Measurements from ENCODE around the gene UCK2. TPM values are rescaled to one million over a fixed set of nuclear protein-coding genes. Genes with fewer than 3 reads are reported as not detected.
"Not testable (repeated sequence)": the region's sequence is repeated elsewhere in the genome, so short reads cannot be mapped to it uniquely, and the experiment has no call there.

UCK2 gene
- total RNA-seq, 1 donor from 2014 or later = 49.4 TPM

GRCh38 chr1:165799387-165799786 is 28.0 kb upstream of the UCK2 start:
- no peak for TF ChIP-seq CTCF (IDR thresholded peaks at IDR 0.05)
- no peak for TF ChIP-seq POLR2AphosphoS5 (IDR thresholded peaks at IDR 0.05; ENCODE audit: insufficient read depth in 1 of 2, low read depth in 1 of 2)
- no peak for TF ChIP-seq POLR2A (IDR thresholded peaks at IDR 0.05)
- intact Hi-C loops (cut with DNase I) = no loop called here

DNA sequence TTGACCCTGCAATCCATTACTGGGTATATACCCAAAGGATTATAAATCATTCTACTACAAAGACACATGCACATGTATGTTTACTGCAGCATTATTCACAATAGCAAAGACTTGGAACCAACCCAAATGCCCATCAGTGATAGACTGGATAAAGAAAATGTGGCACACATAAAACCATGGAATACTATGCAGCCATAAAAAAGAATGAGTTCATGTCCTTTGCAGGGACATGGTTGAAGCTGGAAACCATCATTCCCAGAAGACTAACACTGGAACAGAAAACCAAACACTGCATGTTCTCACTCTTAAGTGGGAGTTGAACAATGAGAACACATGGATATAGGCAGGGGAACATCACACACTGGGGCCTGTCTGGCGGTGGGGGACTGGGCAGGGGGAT is 22.9 kb upstream of the UCK2 start:
- H3K27me3 ChIP-seq; DNase-seq (ENCODE audit: extremely low spot score in 2 of 2); H3K4me1 ChIP-seq; H3K27ac ChIP-seq; H3K4me3 ChIP-seq; intact Hi-C loops (cut with DNase I); H3K36me3 ChIP-seq; H3K9me3 ChIP-seq: not testable (repeated sequence)

More at GRCh38 chr1:165799387-165799786, 28.0 kb upstream of the UCK2 start:
- H3K27ac ChIP-seq = no peak overlapping the region
- DNase-seq (ENCODE audit: extremely low spot score in 2 of 2) = no peak
- H3K4me1 ChIP-seq = no peaks in the 10 kb centered on the region
- no peak overlapping the region for H3K4me3 ChIP-seq
- H3K27me3 ChIP-seq = no peaks in the 10 kb centered on the region
- no peaks in the 10 kb centered on the region for H3K9me3 ChIP-seq
- no peaks in the 10 kb centered on the region for H3K36me3 ChIP-seq

DNA sequence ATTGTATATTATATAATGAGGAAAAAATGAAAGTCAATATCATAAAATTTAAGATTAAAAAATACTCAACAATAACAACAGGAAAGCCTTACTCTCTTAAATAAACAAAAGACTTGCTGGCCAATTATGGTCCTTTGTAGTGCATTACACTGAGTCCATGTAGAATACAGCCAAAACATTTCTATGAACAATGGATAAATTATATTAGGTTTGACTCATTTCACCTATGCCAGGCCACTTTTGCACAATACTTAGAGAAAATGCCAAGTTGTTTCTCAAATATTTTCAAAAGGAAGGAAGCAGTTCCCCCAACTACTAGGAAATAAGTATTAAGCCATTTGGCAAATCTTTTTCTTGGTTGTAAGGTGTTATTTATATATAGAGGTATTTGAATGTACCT is 19.8 kb upstream of the UCK2 start:
- DNase-seq (ENCODE audit: extremely low spot score in 2 of 2) = no peak
- no peaks in the 10 kb centered on the region for H3K4me1 ChIP-seq
- intact Hi-C loops (cut with DNase I) = no loop called here
- no peak overlapping the region for H3K27ac ChIP-seq
- H3K4me3 ChIP-seq = no peak overlapping the region
- H3K36me3 ChIP-seq = no peaks in the 10 kb centered on the region
- TF ChIP-seq CTCF (IDR thresholded peaks at IDR 0.05) (no peak), POLR2A (IDR thresholded peaks at IDR 0.05) (no peak), POLR2AphosphoS5 (IDR thresholded peaks at IDR 0.05; ENCODE audit: insufficient read depth in 1 of 2, low read depth in 1 of 2) (no peak)
- no peaks in the 10 kb centered on the region for H3K27me3 ChIP-seq
- no peaks in the 10 kb centered on the region for H3K9me3 ChIP-seq

DNA sequence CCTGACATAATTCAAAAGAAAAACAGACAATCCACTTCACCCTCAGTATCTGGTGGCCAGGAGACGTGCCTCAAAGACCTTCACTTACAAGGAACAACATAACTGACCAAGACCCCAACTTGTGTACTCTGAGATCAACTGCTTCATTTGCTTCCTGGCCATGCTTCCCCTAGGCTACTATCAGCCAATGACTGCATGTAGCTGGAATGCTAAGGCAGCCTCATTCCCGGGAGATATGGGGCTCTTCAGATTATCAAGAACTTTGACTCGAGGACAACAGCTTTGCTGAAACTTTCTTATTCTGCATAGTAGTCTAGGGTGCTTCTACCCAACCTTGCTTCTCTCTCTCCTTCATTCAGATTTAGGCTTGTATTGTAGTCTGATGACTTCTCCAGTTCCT is 11.7 kb upstream of the UCK2 start:
- Histone ChIP-seq H3K27me3 (no peaks in the 10 kb centered on the region), H3K4me1 (no peaks in the 10 kb centered on the region), H3K27ac (no peak overlapping the region), H3K36me3 (no peaks in the 10 kb centered on the region), H3K4me3 (no peak overlapping the region), H3K9me3 (no peaks in the 10 kb centered on the region)
- intact Hi-C loops (cut with DNase I) = no loop called here
- no peak for DNase-seq (ENCODE audit: extremely low spot score in 2 of 2)
- no peak for TF ChIP-seq POLR2AphosphoS5 (IDR thresholded peaks at IDR 0.05; ENCODE audit: insufficient read depth in 1 of 2, low read depth in 1 of 2)
- no peak for TF ChIP-seq POLR2A (IDR thresholded peaks at IDR 0.05)
- no peak for TF ChIP-seq CTCF (IDR thresholded peaks at IDR 0.05)

DNA sequence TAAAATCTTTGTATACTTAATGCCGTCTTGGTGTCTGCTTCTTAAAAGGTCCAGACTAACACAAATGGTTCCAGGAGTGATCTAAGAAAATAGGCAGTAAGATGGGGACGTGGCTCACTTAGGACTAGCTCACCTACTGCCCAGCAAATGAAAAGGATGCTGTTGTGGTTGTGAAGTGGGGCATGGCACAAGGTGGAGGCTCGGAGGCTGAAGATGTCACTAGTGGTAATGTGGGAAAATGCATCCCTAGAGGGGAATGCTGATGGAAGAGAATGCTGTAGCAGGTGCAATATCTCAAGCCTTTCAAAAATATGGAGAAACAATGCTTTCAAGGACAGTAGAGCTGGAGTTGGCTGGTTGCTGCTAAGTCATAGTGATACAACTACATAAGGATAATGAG is 11.3 kb upstream of the UCK2 start:
- TF ChIP-seq POLR2AphosphoS5 (IDR thresholded peaks at IDR 0.05; ENCODE audit: insufficient read depth in 1 of 2, low read depth in 1 of 2) (no peak), POLR2A (IDR thresholded peaks at IDR 0.05) (no peak), CTCF (IDR thresholded peaks at IDR 0.05) (no peak)
- no peak overlapping the region for H3K27ac ChIP-seq
- H3K9me3 ChIP-seq = no peaks in the 10 kb centered on the region
- H3K4me1 ChIP-seq = no peaks in the 10 kb centered on the region
- H3K36me3 ChIP-seq = no peaks in the 10 kb centered on the region
- DNase-seq (ENCODE audit: extremely low spot score in 2 of 2) = no peak
- no peaks in the 10 kb centered on the region for H3K27me3 ChIP-seq
- no peak overlapping the region for H3K4me3 ChIP-seq
- intact Hi-C loops (cut with DNase I) = no loop called here
